Astrocyte of the spinal cord (primary cell): ENCODE data around the gene CLCNKA.
"Not testable (repeated sequence)": the region's sequence is repeated elsewhere in the genome, so short reads cannot be mapped to it uniquely, and the experiment has no call there.

Source experiments
- DNase-seq: peaks from one replicate; pipeline ENCODE4 v3.0.0; 2011; ENCODE audit warnings: low read depth, low spot score
- H3K4me3 ChIP-seq: 2 replicates; pipeline ENCODE4 v1.5.1; 2011; ENCODE audit warnings: low read depth, mild to moderate bottlenecking, low read length, moderate library complexity
- CTCF ChIP-seq: IDR thresholded peaks from 2 replicates; pipeline ENCODE4 v1.5.1; 2012; ENCODE audit warnings: low read depth, mild to moderate bottlenecking, low read length, inconsistent platforms
- in situ Hi-C: cut with HindIII; loops from 2 replicates; pipeline ENCODE4 v1.10.0; 2017; ENCODE audit warnings: low sequenced_read_pairs

CLCNKA gene

DNA sequence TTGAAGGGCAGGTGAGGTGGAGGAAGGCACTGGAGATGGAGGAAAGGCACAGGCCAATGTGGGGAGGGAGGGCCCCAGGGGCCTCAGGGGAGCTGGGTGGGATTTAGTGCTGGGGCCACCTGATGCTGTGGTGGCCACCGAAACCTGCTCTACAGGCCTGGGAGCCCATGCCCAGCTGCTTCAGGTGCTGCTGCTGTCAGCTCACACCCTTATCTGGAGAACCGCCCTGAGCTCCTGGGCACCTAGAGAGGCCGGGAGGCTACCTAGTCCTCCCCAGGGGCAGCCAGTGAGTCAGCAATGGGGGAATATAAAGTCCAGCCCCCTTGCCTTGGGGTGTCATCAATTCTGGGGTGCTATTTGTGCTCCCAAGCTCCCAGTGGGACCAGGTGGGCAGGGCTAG is 39.4 kb downstream of the CLCNKA start:
- in situ Hi-C loops = no loop called here
- DNase-seq = no peak
- no peak for TF ChIP-seq CTCF
- H3K4me3 ChIP-seq = no peak overlapping the region

DNA sequence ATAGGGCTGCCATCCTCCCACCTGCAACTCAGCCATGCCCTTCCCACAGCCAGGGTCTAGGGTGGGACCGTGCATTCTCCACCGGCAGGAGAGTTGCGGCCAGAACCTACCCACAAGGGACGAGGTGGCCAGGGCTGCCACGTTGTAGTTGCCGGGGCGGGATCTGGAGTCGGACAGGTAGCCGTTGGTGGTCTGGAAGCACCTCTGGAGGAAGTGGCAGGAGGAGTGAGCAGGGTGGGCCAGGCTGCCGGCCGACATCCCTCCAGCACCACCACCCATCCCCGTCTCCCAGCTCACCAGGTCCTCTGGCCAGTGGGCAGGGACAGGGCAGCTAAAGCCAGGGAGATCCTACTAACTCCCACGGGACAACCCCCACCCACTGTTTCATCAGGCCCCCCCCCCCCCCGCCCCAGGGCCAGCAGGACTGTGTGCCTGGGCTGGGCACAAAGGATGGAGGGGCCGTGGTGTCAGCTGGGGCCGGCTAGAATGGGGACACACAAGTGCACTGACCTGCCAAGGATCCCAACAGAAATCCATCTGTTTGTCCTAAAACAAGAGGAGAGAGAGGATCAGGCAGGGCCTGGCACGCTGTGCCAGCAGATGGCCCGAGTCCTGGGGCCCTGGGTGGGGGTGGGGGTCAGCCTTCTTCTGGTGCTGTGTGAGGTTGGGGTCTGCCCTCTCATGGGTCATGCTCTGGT is 40.3 kb downstream of the CLCNKA start:
- DNase-seq, H3K4me3 ChIP-seq, in situ Hi-C loops: not testable (repeated sequence)

- DNase-seq, H3K4me3 ChIP-seq, in situ Hi-C loops: not testable (repeated sequence)
Observed at GRCh38 chr1:16062687-16063075, 40.8 kb downstream of the CLCNKA start.

GRCh38 chr1:16063226-16063829 is 41.5 kb downstream of the CLCNKA start:
- no peak for TF ChIP-seq CTCF
- DNase-seq = no peak
- in situ Hi-C loops = no loop called here
- no peak overlapping the region for H3K4me3 ChIP-seq

DNA sequence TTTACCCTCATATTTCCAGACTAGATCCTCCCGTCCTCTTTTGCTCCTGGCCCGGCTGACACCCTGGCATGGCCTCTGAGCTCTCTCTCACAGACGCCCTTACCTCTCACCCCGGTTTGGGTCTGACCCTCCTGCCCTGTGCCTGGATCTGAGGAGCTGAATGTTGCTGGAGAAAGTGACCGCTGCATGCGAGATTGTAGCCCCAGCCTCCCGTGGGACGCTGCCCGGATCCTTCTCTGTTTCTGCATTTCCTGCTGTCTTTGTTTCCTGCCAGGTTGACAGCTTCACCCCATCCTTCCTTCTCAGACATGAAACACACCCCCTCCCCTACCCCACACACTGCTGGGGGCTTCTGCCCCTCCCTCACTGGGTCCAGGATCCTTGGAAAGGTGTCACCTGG is 42.1 kb downstream of the CLCNKA start:
- no peak for DNase-seq
- TF ChIP-seq CTCF = no peak
- H3K4me3 ChIP-seq = no peak overlapping the region
- in situ Hi-C loops = no loop called here

DNA sequence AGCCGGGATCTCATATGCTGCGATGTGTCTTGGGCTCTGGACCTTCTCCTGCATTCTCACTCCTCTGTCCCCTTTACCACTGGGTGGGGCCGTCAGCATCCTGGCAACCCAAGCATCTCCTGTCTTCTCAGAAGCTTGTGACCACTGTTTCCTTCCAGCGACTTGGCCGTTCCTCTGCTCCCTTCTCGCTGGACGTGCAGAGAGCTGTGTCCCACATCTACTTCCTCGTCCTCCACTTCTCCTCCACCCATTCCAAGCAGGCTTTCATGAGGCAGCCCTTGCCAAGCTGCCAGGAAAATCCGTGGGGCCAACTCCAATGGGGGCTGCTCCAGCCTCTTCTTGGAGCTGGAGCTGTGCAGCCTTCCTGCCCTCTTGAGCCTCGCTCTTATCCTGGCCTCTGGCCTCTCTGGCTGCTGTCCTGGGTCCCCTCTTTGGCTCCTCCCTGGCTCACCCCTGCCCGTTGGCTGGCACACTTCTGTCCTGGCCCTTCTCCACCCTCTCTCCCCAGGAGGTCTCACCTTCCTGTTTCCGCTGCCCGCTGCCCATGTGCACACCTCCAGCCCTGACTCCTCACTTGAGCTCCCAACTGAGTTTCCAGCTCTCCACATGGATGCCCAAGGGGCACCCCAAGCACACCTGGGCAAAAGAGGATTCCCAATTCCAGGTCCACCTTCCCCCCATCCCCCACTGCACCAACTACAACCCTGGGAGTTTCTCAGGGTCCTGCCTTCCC is 42.9 kb downstream of the CLCNKA start:
- H3K4me3 ChIP-seq = no peak overlapping the region
- DNase-seq = peak; percentile 16
- TF ChIP-seq CTCF = peak; percentile 20
- in situ Hi-C loops = no loop called here

GRCh38 chr1:16065269-16065576 is 43.4 kb downstream of the CLCNKA start:
- TF ChIP-seq CTCF = no peak
- H3K4me3 ChIP-seq = no peak overlapping the region
- in situ Hi-C loops = no loop called here
- DNase-seq = no peak
